Cerebellar cortex (tissue), 1 donor: ENCODE results near the gene ADAM12.

Experiments
- DNase-seq: peaks from one replicate; pipeline ENCODE4 v3.0.0-alpha.2; 2015; ENCODE audit warnings: low spot score

ADAM12 gene

DNA sequence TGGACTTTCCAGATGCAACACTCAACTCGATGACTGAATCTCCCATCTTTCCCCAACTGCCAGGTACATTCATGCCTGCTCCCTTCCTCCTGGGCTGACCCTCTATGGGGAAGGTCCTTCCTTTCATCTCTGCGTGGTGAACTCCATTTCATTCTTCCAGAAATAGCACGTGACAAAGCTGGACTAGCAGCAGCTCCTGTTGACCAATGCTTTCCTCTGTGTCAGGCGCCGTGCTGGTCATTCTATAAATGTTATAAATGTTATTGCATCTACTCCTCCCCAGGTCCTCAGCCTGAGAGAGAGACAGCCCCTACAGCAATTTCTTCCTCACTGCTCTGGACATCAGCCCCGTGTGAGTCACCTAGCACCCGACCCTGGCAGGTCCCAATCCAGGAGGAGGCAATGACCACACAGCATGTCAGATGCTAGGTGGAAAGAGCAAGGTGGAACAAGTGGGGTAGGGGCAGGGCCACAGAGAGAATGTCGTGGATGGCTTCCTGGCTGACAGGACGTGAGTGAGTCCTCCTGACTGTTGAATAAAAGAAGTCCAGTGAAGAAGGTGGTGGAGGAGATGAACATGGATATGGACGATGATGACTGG, 178.1 kb downstream of the ADAM12 start:
- DNase-seq, result no peak

DNA sequence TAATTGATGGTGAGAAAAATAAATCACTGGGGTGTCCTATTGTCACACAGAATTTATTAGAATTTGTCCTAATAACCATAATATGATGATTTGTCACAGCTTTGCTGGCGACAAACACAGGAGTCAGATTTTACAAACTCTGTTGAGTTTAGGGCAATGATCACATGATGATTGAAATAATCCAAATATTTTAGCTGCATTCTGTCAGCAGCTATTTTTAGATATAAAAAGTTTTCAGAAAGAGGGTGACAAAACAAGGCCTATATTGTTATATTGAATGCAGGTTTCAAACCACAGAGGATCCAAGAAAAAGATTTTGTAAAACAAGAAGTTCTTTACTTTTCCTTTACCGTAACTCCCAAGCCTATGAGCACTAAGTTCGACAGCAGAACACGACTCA, 178.8 kb downstream of the ADAM12 start:
- DNase-seq, result no peak

DNA sequence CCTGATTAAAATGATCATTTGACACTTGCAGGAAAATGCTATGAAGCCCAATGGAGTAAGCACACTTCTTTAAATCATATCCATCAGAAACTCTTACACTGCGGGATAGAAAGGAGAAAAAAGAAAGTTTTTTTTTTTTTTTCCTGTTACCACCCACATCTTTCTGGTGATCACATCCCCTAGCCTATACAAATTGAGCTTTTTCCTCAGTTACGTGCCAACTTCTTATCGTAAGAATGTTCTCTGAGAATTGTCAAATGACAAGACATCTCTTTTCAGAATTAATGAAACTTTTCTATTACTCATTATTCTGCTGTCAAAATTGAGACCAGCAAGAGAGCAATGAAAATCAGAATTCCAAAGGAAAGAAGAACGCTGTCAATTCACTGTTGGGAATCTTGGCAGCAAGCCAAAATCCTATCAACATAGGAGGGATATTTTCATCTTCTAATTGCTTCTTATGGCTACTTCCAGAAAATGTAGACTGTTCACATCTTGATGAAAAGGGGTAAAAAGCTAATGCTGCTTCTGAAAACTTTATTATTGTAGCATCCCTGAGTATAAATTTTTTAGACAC, 179.5 kb downstream of the ADAM12 start:
- no peak for DNase-seq

DNA sequence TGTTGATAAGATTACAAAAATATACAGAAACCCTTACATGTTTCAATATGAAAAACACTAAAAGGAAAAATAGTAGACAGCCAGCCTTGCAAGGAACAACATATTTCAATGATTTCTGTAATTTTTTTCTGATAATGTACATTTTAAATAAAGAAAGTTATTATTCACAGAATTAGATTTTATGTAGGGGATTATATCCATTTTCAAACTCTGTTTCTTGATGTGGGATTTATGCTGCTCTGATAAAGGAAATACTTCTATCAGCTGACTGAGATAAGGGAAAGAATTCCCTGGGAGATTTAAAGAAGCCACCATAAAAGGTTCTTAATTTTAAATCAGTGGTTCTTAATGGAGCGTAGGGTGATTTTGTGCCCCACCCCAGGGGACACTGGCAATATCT, 180.4 kb downstream of the ADAM12 start:
- no peak for DNase-seq

DNA sequence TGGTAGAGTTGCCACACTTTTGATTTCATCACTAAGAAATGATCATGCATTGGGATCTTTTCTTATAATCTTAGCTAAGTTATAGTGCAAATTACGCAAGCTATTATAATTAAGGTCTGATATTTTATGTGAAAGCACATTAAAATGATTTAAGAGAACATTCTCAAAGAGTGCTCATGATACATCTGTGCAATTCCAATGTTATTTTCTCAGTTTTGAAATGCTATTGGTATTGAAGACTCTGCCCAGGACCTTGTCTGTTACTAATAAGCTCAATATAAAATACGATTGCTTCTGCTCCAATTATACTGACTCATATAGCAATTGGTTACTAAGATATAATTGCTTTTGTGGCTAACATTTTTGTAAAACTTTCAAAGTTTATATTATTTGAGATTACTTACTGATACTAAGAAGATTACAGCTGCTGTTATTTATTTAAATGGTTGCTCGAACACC, 180.9 kb downstream of the ADAM12 start:
- no peak for DNase-seq

DNA sequence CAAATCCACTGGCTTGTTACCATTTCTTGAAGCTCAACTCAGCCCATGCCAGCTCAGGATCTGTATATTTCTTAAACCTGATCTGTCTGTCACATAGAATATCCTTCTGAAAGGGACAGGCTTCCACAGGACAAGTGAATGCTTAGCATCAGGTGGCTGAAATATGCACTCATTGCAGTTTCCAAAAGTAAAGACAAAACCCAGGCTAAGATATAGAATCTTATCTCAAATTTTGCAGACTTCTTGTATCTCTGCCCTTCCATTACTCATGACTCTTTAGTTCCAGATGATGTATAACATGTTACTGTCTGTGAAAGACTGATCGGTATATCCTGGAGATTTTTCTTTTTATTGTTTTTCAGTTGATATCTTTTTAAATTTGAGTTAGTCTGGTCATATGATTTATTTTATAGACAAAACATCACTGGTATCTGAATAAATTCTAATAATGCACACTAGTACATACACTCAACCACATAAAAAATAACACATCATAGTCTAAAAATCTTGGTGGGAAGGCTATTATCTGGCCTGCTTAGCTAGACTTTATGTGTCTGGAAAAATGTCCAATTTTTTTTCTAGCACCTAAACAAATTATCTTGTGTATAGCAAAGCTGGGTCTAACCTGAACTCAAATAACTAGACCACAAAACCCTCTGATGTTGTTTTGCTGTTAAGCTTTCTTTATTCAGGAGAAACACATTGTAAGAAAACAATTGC, 182.6 kb downstream of the ADAM12 start:
- no peak for DNase-seq

DNA sequence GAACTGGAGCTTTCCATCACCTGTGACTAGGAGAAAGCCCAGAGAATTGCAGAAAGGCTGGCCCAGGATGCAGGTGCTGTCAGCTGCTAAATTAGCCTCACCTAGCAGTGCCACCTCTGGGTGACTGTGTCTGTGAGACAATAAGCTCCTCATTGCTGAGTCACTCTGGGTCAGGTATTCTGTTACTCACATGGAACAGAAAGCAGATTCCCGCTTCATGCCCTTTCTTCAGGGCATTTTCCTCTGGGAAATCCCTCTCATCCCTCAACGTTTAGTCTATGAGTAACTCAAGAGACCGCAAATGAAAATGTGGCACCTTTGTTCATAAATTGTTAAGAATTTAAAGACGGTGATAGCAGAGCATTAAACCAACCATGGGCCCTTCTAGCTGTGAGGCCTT, 184.0 kb downstream of the ADAM12 start:
- no peak for DNase-seq

DNA sequence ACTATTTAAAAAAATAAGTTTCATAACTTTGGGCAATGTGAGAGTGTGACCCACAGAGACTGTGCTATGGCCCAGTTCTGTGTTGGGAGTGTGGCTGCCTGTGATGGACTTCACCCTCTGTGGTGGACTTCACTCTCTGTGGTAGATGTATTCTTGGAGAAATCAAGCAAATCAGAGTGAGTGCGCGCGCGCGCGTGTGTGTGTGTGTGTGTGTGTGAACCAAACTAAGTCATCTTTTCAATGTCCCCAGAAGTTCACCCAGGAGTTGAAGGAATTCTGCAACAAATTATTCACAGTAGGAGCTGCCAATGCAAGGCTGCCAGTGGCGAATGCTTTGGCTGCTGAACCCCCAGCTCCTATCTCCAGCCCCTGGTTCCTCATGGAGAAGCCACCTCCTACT, 184.5 kb downstream of the ADAM12 start:
- no peak for DNase-seq

DNA sequence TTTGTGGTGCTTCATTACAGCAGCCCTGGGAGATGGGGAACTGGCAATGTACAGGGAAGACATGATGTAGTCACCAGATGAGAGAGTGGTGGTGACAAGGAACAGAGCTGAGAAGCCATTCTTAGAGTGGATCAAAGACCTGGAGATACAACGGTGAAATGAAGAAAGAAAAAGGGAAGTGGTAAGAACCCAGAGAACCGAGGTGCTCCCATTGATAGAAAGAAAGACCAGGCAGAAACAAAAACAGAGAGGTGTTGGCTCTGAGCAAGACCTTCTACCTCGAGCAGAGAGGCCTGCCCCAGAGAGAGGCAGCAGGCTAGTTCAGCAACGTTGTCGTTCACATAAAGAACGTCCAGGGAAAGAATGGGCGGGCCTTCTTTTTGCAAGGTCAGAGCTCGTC, 186.7 kb downstream of the ADAM12 start:
- no peak for DNase-seq

DNA sequence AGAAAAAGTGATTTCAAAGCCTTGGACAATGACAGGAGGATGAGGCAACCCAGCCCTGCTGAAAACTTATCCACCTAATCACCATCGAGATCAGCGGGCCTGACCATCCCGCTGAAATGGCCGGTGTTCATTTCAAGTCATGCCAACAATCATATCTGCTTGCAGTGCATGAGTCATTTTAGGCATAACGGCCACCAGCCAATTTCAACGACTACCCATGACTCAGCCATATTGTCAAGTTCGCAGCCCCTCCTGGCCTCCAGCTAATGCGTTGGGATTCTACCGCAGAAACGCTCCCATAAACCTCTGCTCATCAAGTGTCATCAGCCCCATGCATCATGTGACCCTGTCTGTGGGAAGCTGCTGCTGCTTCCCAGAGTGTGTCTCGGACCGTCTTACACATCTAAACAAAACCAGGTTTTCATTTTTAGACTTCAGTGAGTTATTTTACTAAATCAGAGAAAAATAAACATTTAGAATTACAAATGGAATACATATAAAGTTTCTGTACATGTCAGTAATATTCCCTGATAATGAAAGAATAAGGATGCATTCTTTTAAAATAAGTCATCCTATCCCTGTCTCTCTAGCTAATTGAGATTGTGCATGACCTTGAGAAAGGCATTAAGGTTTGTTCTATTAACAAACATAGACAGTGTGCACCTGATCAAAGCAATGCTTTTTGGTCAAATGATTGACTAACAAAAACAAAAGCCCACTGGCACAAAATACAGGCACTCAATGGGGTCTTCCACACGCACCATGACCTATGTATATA, 188.9 kb downstream of the ADAM12 start:
- no peak for DNase-seq

DNA sequence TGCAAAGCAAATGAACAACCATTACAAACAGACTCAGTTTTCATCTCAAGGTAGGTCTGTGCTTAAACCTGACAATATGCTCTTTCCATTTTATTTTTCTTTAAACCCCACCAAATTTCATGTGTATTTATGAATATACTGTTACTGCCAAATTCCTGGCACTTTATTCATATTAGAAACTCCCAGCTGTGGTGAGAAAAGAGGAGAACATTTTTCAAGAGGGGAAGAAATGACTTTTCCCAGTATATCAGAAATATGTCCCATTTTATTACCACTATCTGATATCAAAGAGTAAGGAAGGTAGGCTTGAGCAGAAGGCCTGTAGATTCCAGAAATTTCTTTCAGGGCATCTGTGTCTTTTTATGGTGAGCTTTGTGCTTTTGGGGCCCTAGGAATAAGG, 189.6 kb downstream of the ADAM12 start:
- no peak for DNase-seq

DNA sequence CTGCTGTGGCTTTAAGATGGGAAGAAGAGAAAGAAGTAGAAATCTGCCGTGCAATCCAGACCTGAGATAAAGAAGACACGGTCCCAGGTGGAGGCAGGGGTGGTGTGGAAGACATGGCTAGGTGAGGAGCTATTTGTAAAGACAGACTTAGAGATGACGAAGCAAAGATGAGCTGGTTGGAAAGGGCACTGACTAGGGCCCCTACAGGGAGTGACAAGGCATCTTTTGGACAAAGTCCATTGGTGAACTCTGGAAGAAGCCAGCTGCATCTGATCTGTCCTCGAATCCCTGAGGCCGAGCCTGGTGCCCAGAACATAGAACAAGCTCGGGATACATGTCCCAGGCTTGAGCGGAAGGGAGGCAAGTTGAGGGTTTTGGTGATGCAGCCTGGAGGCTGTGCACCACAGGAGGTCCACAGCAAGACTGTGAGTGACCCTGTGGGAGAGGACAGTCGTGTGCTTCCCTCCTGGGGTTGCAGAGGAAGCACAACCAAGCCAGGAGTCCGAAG, 191.2 kb downstream of the ADAM12 start:
- DNase-seq, result no peak

DNA sequence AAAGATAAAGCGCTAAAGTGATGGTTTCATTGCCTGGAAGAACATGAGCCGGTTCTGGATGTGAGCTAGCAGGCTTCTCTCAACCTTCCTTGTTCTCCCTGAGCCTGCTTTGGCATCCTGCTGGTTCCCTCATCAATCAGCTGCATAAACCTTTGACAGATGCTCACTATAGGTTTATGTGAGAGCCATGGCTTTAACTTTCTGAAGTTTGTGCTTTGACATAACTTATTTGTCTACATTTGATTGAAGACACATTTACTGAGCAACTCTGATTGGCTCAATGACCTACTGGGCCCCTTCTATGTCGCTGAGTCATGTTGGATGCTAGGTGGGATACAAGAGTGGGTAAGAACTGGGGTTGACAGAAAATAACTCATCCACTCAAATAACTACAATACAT, 192.0 kb downstream of the ADAM12 start:
- DNase-seq, result no peak

DNA sequence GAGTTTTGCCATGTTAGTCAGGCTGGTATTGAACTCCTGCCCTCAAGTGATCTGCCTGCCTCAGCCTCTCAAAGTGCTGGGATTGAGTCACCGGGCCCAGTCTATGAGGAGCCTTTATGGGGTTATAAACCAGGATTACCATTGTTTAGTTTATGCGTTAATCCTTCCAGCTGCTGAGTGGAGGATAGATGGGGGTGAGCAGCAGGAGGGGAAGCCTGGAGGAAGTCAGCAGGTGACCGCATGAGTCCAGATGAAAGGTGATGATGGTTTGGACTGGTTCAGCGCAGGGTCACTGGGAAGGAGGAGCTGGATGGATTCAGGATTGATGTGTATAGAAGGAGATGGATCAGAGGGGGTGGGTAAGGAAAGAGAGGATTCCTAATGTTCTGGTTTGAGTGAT, 197.1 kb downstream of the ADAM12 start:
- DNase-seq, result no peak

DNA sequence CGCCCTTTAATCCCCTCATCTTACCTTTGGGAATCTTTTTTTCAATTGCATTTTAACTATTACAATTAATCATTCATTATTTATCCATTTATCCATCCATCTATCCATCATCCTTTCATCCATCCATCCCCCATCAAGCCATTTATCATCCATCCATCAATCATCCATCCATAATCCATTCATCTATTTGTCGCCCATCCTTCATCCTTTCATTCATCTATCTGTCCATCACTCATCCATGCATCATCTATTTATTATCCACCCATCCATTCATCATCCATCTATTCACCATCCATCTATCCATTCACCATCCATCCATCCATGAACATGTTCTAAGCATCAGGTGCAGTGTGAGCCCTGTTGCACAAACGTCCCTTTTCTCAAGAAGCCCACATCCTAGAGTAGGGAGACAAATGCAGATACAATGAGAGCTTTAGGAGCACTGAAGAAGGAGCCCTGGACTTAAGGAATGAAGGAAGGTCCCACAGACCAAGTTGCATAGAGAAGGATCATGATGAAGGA, 199.5 kb downstream of the ADAM12 start:
- DNase-seq, result no peak

DNA sequence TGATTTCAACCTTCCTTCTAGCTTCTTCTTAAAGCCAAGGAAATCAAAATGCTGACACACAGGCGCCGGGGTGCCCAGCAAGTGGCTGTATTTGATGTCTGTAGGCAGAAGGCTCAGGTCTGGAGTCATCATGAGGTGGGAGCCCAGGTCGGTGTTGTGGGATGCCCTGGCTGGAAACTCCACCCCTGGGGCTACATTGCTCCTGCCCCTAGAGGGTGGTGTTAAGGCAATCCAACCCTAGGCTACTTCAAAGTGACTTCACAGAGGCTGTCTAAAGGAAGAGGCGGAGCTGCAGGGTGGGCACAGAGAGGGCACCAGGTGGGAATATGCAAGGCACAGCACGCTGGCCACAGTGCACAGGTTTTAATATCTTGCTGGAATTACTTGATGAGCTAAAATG, 200.9 kb downstream of the ADAM12 start:
- DNase-seq, result no peak

DNA sequence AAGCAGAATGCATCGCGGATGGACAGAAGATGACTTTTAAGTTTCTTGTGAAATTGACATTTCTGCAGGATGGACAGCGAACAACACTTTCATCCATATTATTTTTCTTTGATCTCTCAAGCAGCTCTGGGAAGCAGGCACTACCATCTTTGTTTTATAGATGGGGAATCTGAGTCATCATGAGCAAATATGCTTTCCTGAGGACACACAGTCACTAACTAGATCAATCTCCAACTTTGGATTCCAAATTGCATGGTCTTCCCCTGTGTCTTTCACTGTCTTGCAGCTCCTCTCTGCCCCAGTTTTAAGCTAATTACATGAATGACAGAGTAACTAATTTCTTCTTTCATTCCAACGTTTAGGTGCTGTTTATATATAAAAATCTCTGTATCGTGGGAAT, 201.5 kb downstream of the ADAM12 start:
- DNase-seq, result no peak

DNA sequence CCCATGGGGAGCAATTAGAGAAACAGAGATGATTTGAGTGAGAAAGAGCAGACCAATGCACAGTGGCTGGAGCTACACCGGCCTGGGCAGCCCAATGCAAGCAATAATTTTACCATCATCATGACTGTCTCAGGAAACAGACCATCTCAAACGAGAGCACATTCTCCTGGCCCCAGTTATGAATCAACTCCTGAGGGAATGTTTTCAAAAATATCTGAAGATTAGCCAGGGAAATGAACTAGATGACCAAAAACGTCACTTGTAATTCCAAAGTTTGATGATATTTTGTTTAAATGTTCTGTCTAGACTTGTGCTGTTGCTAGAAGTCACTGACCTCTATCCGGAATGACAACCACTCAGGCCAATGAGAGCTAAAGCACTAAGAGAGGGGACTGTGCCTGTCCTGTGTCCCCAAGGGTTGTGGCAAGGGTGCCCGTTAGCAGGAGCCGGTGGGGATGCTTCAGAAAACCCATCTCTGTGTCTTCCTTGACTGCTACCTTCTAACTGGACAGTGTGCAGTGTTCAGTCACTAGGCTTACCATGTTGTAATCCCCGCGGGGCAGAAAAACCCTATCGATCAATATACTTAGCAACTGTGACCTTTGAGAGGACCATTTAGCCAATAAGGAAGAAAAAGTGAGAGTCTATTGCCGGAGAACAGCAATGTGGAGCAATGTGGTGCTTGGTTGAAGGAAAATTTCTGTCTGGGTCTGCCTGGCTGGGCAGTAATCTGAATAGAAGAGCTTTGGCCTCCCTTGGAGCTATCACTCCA, 202.4 kb downstream of the ADAM12 start:
- DNase-seq, result no peak

DNA sequence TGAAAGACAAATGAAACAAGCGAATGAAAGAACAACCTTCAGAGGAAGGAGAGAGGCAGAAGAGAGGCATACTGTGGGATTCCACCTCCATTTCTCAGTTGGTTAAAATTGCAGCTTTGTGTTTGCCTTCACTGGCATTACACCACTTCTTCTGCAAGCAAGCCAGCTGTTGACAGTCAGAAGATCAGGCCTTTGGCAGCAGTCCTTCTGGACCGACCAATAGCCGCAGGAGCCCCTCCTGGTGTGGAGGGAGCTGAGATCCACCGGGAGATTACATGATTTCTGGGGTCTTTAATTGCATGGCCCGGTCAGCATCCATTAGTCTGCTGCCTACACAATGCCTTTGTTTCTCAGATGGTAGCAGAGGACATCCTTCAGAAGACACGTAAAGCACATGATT, 206.7 kb downstream of the ADAM12 start:
- no peak for DNase-seq

DNA sequence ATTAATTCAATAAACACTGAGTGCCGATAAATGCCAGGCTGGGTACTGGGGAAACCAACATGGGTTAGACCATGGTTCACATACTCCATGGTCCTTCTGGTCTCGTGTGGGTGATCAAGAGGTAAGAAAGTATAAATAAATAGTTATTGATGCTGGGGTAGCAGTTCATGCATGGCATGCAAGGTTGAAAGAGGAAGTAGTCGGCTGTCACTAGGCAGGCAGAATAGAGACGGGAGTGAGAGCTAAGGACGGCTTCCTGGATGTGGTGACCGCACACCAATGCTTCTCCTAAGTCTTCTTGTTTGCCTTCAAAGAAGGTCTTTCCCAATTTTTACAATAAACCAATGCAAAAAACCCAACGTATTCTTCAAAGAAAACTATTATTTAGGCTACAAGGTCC, 208.6 kb downstream of the ADAM12 start:
- DNase-seq, result no peak

DNA sequence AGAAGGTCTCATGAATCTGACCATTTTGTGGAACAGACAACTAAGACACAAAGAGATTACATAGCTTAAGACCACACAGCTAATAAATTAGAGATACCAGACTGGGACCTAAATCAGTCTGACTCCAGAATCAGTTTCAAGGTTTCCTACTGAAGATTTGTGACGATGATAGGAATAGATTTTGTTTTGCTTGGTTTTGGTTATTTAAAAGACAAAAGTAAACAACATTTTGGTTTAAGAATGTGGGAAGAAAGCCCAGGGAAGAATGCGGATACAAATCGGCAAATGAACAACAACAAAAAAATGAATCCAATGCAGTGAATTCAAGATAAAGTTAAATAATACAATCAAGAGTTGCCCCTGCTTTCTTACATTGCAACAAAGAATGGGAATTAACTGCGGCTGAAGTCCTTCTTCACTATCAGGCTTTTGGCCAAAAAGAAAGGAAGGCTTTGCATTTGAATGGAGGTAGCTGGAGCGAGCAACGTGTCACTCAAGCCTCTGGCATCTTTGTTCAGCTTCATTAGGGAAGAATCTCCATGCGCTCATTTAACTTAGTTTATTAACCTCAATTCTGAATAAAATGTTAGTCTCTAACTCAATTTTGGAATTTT, 210.8 kb downstream of the ADAM12 start:
- peak; percentile 2 for DNase-seq
